HEK293 (cell line): Measurements from ENCODE around the gene MAP3K5.

Source experiments
- CTCF ChIA-PET: fragments of 350-600 bp; formaldehyde crosslinking; extraction: SDS; loops from one replicate; lab custom pipeline; 2021; ENCODE audit warnings: antibody characterized with exemption; lab: Yijun Ruan, JAX
- POLR2A ChIA-PET: fragments of 300-600 bp; formaldehyde crosslinking; extraction: SDS; loops from one replicate; lab custom pipeline; 2020; ENCODE audit warnings: antibody characterized with exemption, inconsistent platforms; lab: Yijun Ruan, JAX
- H3K27ac ChIP-seq: fragments of 200-500 bp; sonication (Bioruptor generic); 2 replicates; pipeline ENCODE4 v1.5.1; 2014; ENCODE audit warnings: low read depth, low read length, control low read depth, inconsistent platforms; ENCODE audit errors: extremely low read depth
- H3K36me3 ChIP-seq, 2 experiments: fragments of 200-500 bp in 1 of 2; sonication (Bioruptor generic) in 1 of 2; 1 replicate in 1 of 2; 2 replicates in 1 of 2; pipeline ENCODE4 v1.5.1; 2014 to 2017; ENCODE audit warnings: inconsistent platforms in 2 of 2, low read length in 2 of 2; ENCODE audit not compliant: control insufficient read depth in 2 of 2, insufficient read depth in 1 of 2
- H3K4me1 ChIP-seq: fragments of 200-500 bp; sonication (Bioruptor generic); 2 replicates; pipeline ENCODE4 v1.5.1; 2014; ENCODE audit warnings: mild to moderate bottlenecking, low read length, inconsistent platforms; ENCODE audit not compliant: control insufficient read depth, insufficient read depth
- H3K4me3 ChIP-seq: 2 replicates; pipeline ENCODE4 v1.5.1; 2011; ENCODE audit warnings: low read depth, mild to moderate bottlenecking, control low read depth, low read length, moderate library complexity
- H3K9me3 ChIP-seq: fragments of 200-500 bp; sonication (Bioruptor generic); 2 replicates; pipeline ENCODE4 v1.5.1; 2014; ENCODE audit warnings: low read depth, low read length, inconsistent platforms; ENCODE audit not compliant: control insufficient read depth, insufficient read depth
- MZF1 ChIP-seq: fragments of 450-650 bp; formaldehyde crosslinking; IDR thresholded peaks from 2 replicates; pipeline ENCODE4 v1.5.1; 2017; ENCODE audit warnings: missing biosample characterization, missing genetic modification characterization, borderline replicate concordance
- PRDM10 ChIP-seq: fragments of 450-650 bp; formaldehyde crosslinking; IDR thresholded peaks from 2 replicates; pipeline ENCODE4 v1.5.1; 2016; ENCODE audit warnings: missing biosample characterization, missing genetic modification characterization
- ZBTB20 ChIP-seq: fragments of 450-650 bp; formaldehyde crosslinking; IDR thresholded peaks from 2 replicates; pipeline ENCODE4 v1.5.1; 2016; ENCODE audit warnings: missing biosample characterization, missing genetic modification characterization
- ZNF10 ChIP-seq: fragments of 450-650 bp; formaldehyde crosslinking; IDR thresholded peaks from 2 replicates; pipeline ENCODE4 v1.5.1; 2017; ENCODE audit warnings: missing biosample characterization, missing genetic modification characterization
- ZNF157 ChIP-seq: fragments of 450-650 bp; formaldehyde crosslinking; IDR thresholded peaks from 2 replicates; pipeline ENCODE4 v1.5.1; 2016; ENCODE audit warnings: missing biosample characterization, missing genetic modification characterization
- ZNF214 ChIP-seq: fragments of 450-650 bp; formaldehyde crosslinking; IDR thresholded peaks from 2 replicates; pipeline ENCODE4 v1.5.1; 2017; ENCODE audit warnings: missing biosample characterization, mild to moderate bottlenecking, missing genetic modification characterization, borderline replicate concordance
- ZNF248 ChIP-seq: fragments of 450-650 bp; formaldehyde crosslinking; IDR thresholded peaks from 2 replicates; pipeline ENCODE4 v1.5.1; 2017; ENCODE audit warnings: missing biosample characterization, missing genetic modification characterization
- ZNF391 ChIP-seq: fragments of 450-650 bp; formaldehyde crosslinking; IDR thresholded peaks from 2 replicates; pipeline ENCODE4 v1.5.1; 2016; ENCODE audit warnings: low read depth, missing biosample characterization, missing genetic modification characterization, borderline replicate concordance
- ZNF560 ChIP-seq: fragments of 450-650 bp; formaldehyde crosslinking; IDR thresholded peaks from 2 replicates; pipeline ENCODE4 v1.5.1; 2017; ENCODE audit warnings: missing biosample characterization, missing genetic modification characterization, borderline replicate concordance
- ZNF76 ChIP-seq: fragments of 450-650 bp; formaldehyde crosslinking; IDR thresholded peaks from 2 replicates; pipeline ENCODE4; 2016; ENCODE audit warnings: low read depth, missing biosample characterization, missing genetic modification characterization, borderline replicate concordance
- TF ChIP-seq, protein P1 (sequence below): fragments of 450-650 bp; formaldehyde crosslinking; IDR thresholded peaks from 2 replicates; pipeline ENCODE4 v1.5.1; 2017; ENCODE audit warnings: missing biosample characterization, missing genetic modification characterization

The MAP3K5 gene

GRCh38 chr6:136739501-136739900, 52.8 kb downstream of the MAP3K5 start:
- TF ChIP-seq ZNF248 (tag by site-specific recombination) (no peak), MZF1 (tag by site-specific recombination) (0 out of 2 replicates have a peak, but pooled peaks have one; percentile 35), PRDM10 (tag by site-specific recombination) (0 out of 2 replicates have a peak, but pooled peaks have one; percentile 21)
- no peaks in the 10 kb centered on the region for H3K9me3 ChIP-seq
- H3K36me3 ChIP-seq: no peaks in the 10 kb centered on the region
- no peak overlapping the region for H3K27ac ChIP-seq
- peaks cover 9% of the 10 kb centered on the region for H3K4me1 ChIP-seq
- H3K4me3 ChIP-seq: no peak overlapping the region
- POLR2A ChIA-PET: interaction anchor here (1.7 kb wide), 1 partner anchor 53 kb away, joined by 6 read pairs; the partner anchor contains the start of gene MAP3K5
- CTCF ChIA-PET: interaction anchor here (0.7 to 2.4 kb wide), 4 partner anchors 51 to 127 kb away, joined by 3 to 13 read pairs (median 4); partner anchors contain the start of gene MAP3K5

DNA sequence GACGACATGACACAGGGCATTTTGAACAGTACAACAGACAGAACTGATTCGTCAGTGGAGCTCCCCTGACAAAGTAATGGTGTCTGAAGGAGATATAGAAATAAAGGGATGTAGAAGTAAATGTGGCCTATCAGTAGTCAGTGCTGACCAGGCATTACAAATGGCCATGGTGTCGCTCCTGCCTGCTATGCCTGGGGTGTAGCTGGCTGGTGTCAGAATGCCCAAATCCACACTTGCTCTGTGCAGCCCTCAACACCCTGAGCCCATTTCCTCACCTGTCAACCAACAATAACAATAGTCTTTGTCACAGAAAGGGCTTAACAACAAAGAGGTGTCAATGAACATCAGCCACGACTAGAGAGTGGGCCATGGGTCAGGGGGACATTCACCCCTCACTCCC, 53.2 kb downstream of the MAP3K5 start:
- Histone ChIP-seq H3K27ac (no peak overlapping the region), H3K9me3 (no peaks in the 10 kb centered on the region), H3K4me1 (peaks cover 9% of the 10 kb centered on the region), H3K4me3 (no peak overlapping the region), H3K36me3 (no peaks in the 10 kb centered on the region)
- POLR2A ChIA-PET: interaction anchor here (1.7 kb wide), 1 partner anchor 53 kb away, joined by 6 read pairs; the partner anchor contains the start of gene MAP3K5
- CTCF ChIA-PET: interaction anchor here (0.7 kb wide), 1 partner anchor 127 kb away, joined by 3 read pairs; no protein-coding TSS in a partner anchor
- TF ChIP-seq ZNF214 (tag by site-specific recombination) (no peak), PRDM10 (tag by site-specific recombination) (no peak), ZNF560 (tag by site-specific recombination) (no peak), ZNF76 (tag by site-specific recombination) (no peak), ZBTB20 (tag by site-specific recombination) (no peak), ZNF10 (tag by site-specific recombination) (no peak), ZNF157 (tag by site-specific recombination) (no peak), ZNF391 (no peak)
- TF ChIP-seq, protein P1, sequence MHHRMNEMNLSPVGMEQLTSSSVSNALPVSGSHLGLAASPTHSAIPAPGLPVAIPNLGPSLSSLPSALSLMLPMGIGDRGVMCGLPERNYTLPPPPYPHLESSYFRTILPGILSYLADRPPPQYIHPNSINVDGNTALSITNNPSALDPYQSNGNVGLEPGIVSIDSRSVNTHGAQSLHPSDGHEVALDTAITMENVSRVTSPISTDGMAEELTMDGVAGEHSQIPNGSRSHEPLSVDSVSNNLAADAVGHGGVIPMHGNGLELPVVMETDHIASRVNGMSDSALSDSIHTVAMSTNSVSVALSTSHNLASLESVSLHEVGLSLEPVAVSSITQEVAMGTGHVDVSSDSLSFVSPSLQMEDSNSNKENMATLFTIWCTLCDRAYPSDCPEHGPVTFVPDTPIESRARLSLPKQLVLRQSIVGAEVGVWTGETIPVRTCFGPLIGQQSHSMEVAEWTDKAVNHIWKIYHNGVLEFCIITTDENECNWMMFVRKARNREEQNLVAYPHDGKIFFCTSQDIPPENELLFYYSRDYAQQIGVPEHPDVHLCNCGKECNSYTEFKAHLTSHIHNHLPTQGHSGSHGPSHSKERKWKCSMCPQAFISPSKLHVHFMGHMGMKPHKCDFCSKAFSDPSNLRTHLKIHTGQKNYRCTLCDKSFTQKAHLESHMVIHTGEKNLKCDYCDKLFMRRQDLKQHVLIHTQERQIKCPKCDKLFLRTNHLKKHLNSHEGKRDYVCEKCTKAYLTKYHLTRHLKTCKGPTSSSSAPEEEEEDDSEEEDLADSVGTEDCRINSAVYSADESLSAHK (tag by site-specific recombination): no peak
